HepG2 (cell line): ENCODE data around the gene NSMCE4A. TPM values are rescaled to one million over a fixed set of nuclear protein-coding genes. Genes with fewer than 3 reads are reported as not detected.

Source experiments
- ATF7 ChIP-seq, 2 experiments: fragments of 450-650 bp in 1 of 2; sonication (generic) in 1 of 2; formaldehyde crosslinking in 1 of 2; IDR thresholded peaks; 2 replicates each; pipeline versions ENCODE4 v1.4.0 to v1.6.1; 2016 to 2020; ENCODE audit warnings: antibody characterized with exemption in 1 of 2, mild to moderate bottlenecking in 1 of 2, missing genetic modification reagents in 1 of 2
- BCL6 ChIP-seq: IDR thresholded peaks from 2 replicates; pipeline ENCODE4 v1.6.1; 2016; ENCODE audit warnings: missing genetic modification reagents, missing compliant biosample characterization
- HMGA1 ChIP-seq: sonication (generic); formaldehyde crosslinking; conservative IDR thresholded peaks from 2 replicates; pipeline ENCODE4 v1.4.0; 2020; ENCODE audit warnings: missing genetic modification reagents
- LCORL ChIP-seq, 2 experiments: fragments of 450-650 bp in 1 of 2; sonication (generic) in 1 of 2; formaldehyde crosslinking in 1 of 2; IDR thresholded peaks; 2 replicates each; pipeline versions ENCODE4 v1.5.0 to v1.6.1; 2017 to 2020; ENCODE audit warnings: antibody characterized with exemption in 1 of 2, missing genetic modification reagents in 1 of 2
- MED1 ChIP-seq: sonication (generic); formaldehyde crosslinking; IDR thresholded peaks from 2 replicates; pipeline ENCODE4 v1.4.0; 2020; ENCODE audit warnings: missing genetic modification reagents
- NBN ChIP-seq: fragments of 450-650 bp; conservative IDR thresholded peaks from 2 replicates; pipeline ENCODE4 v1.6.1; 2017
- TMF1 ChIP-seq: sonication (generic); formaldehyde crosslinking; IDR thresholded peaks from 2 replicates; pipeline ENCODE4 v1.8.1; 2022; ENCODE audit warnings: low read depth, missing genetic modification reagents
- ZNF772 ChIP-seq: sonication (generic); formaldehyde crosslinking; IDR thresholded peaks from 2 replicates; pipeline ENCODE4 v1.5.0; 2020; ENCODE audit warnings: mild to moderate bottlenecking, missing genetic modification reagents
- ZSCAN9 ChIP-seq: IDR thresholded peaks from 2 replicates; pipeline ENCODE4 v1.6.1; 2016; ENCODE audit warnings: borderline replicate concordance
- polyA plus RNA-seq, 8 experiments: library from polyadenylated mRNA; depleted of rRNA in 3 of 8; stranded (reverse) in 7 of 8; unstranded in 1 of 8; fragments of >200 nt; fragmentation: Illumina TruSeq in 4 of 8; extraction: Trizol in 4 of 8; gene quantifications; 2 replicates each; pipeline versions ENCODE4 v1.2.1 to v1.2.3, GENCODE V29; 2011 to 2016; ENCODE audit warnings: low read depth in 4 of 8, missing spikeins in 1 of 8, mixed read lengths in 1 of 8; ENCODE audit not compliant: insufficient read depth in 1 of 8
- total RNA-seq, 5 experiments: library from RNA; depleted of rRNA; stranded (reverse); fragments of >200 nt; fragmentation: Illumina TruSeq; extraction: Trizol; gene quantifications; 2 replicates each; pipeline ENCODE4 v1.2.3, GENCODE V29; 2016; ENCODE audit warnings: low read depth in 1 of 5
- TF ChIP-seq, protein P1 (sequence below): IDR thresholded peaks from 2 replicates; pipeline ENCODE4 v1.4.0; 2020; ENCODE audit warnings: mild to moderate bottlenecking, missing genetic modification reagents
- TF ChIP-seq, protein P2 (sequence below): sonication (generic); formaldehyde crosslinking; IDR thresholded peaks from 2 replicates; pipeline ENCODE4 v1.9.0; 2021; ENCODE audit warnings: missing genetic modification reagents, mild to moderate bottlenecking, borderline replicate concordance
- TF ChIP-seq, protein P3 (sequence below): sonication (generic); formaldehyde crosslinking; IDR thresholded peaks from 2 replicates; pipeline ENCODE4 v1.4.0; 2020; ENCODE audit warnings: mild to moderate bottlenecking, missing genetic modification reagents
- TF ChIP-seq, protein P4 (sequence below): sonication (generic); formaldehyde crosslinking; IDR thresholded peaks from 2 replicates; pipeline ENCODE4 v1.9.0; 2021; ENCODE audit warnings: missing genetic modification reagents, borderline replicate concordance
- TF ChIP-seq, protein P5 (sequence below): sonication (generic); formaldehyde crosslinking; IDR thresholded peaks from 2 replicates; pipeline ENCODE4 v1.4.0; 2020; ENCODE audit warnings: missing genetic modification reagents
- TF ChIP-seq, protein P6 (sequence below): sonication (generic); formaldehyde crosslinking; IDR thresholded peaks from 2 replicates; pipeline ENCODE4 v1.5.0; 2020; ENCODE audit warnings: mild to moderate bottlenecking, missing genetic modification reagents
- TF ChIP-seq, protein P7 (sequence below): sonication (generic); formaldehyde crosslinking; conservative IDR thresholded peaks from 2 replicates; pipeline ENCODE4 v1.4.0; 2020; ENCODE audit warnings: missing genetic modification reagents

The NSMCE4A gene
- total and polyA plus RNA-seq, 2 of the 13 experiments (the other 11 are each of a cell fraction or from before 2014, with no cell fraction given), result 61.1 to 91.6 TPM

DNA sequence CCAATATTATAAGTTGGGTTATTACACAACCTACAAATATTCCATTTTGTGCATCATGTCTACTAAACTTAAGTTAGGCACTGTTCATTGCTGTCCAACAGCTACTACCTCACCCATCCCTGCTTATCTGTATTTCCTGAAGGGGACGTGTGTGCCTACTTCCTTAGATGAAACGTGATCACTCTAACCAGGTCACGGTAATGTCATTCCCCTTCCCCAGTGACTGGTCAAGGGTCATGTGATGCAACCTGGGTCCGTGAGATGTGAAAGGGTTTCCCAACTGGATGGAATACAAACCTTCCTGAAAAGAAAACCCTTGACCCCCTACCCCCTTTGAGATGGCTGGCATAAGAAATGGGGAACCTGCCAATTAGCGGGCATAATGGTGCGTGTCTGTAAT, 1.6 kb upstream of the NSMCE4A start (continued):
- TF ChIP-seq, protein P1, sequence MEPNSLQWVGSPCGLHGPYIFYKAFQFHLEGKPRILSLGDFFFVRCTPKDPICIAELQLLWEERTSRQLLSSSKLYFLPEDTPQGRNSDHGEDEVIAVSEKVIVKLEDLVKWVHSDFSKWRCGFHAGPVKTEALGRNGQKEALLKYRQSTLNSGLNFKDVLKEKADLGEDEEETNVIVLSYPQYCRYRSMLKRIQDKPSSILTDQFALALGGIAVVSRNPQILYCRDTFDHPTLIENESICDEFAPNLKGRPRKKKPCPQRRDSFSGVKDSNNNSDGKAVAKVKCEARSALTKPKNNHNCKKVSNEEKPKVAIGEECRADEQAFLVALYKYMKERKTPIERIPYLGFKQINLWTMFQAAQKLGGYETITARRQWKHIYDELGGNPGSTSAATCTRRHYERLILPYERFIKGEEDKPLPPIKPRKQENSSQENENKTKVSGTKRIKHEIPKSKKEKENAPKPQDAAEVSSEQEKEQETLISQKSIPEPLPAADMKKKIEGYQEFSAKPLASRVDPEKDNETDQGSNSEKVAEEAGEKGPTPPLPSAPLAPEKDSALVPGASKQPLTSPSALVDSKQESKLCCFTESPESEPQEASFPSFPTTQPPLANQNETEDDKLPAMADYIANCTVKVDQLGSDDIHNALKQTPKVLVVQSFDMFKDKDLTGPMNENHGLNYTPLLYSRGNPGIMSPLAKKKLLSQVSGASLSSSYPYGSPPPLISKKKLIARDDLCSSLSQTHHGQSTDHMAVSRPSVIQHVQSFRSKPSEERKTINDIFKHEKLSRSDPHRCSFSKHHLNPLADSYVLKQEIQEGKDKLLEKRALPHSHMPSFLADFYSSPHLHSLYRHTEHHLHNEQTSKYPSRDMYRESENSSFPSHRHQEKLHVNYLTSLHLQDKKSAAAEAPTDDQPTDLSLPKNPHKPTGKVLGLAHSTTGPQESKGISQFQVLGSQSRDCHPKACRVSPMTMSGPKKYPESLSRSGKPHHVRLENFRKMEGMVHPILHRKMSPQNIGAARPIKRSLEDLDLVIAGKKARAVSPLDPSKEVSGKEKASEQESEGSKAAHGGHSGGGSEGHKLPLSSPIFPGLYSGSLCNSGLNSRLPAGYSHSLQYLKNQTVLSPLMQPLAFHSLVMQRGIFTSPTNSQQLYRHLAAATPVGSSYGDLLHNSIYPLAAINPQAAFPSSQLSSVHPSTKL (CRISPR knock-in tag), result peak; percentile 60
- TF ChIP-seq TMF1, result no peak
- TF ChIP-seq LCORL (IDR thresholded peaks at IDR 0.05), result no peak
- no peak for TF ChIP-seq LCORL (CRISPR knock-in tag; IDR thresholded peaks at IDR 0.05)
- no peak for TF ChIP-seq HMGA1 (CRISPR knock-in tag)
- TF ChIP-seq, protein P2, sequence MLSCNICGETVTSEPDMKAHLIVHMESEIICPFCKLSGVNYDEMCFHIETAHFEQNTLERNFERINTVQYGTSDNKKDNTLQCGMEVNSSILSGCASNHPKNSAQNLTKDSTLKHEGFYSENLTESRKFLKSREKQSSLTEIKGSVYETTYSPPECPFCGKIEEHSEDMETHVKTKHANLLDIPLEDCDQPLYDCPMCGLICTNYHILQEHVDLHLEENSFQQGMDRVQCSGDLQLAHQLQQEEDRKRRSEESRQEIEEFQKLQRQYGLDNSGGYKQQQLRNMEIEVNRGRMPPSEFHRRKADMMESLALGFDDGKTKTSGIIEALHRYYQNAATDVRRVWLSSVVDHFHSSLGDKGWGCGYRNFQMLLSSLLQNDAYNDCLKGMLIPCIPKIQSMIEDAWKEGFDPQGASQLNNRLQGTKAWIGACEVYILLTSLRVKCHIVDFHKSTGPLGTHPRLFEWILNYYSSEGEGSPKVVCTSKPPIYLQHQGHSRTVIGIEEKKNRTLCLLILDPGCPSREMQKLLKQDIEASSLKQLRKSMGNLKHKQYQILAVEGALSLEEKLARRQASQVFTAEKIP, result no peak
- TF ChIP-seq MED1 (CRISPR knock-in tag), result peak; percentile 33; the same call in 1 of the 2 replicates
- TF ChIP-seq, protein P3, sequence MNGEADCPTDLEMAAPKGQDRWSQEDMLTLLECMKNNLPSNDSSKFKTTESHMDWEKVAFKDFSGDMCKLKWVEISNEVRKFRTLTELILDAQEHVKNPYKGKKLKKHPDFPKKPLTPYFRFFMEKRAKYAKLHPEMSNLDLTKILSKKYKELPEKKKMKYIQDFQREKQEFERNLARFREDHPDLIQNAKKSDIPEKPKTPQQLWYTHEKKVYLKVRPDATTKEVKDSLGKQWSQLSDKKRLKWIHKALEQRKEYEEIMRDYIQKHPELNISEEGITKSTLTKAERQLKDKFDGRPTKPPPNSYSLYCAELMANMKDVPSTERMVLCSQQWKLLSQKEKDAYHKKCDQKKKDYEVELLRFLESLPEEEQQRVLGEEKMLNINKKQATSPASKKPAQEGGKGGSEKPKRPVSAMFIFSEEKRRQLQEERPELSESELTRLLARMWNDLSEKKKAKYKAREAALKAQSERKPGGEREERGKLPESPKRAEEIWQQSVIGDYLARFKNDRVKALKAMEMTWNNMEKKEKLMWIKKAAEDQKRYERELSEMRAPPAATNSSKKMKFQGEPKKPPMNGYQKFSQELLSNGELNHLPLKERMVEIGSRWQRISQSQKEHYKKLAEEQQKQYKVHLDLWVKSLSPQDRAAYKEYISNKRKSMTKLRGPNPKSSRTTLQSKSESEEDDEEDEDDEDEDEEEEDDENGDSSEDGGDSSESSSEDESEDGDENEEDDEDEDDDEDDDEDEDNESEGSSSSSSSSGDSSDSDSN (CRISPR knock-in tag), result no peak
- TF ChIP-seq, protein P4, sequence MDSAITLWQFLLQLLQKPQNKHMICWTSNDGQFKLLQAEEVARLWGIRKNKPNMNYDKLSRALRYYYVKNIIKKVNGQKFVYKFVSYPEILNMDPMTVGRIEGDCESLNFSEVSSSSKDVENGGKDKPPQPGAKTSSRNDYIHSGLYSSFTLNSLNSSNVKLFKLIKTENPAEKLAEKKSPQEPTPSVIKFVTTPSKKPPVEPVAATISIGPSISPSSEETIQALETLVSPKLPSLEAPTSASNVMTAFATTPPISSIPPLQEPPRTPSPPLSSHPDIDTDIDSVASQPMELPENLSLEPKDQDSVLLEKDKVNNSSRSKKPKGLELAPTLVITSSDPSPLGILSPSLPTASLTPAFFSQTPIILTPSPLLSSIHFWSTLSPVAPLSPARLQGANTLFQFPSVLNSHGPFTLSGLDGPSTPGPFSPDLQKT, result no peak
- TF ChIP-seq, protein P5, sequence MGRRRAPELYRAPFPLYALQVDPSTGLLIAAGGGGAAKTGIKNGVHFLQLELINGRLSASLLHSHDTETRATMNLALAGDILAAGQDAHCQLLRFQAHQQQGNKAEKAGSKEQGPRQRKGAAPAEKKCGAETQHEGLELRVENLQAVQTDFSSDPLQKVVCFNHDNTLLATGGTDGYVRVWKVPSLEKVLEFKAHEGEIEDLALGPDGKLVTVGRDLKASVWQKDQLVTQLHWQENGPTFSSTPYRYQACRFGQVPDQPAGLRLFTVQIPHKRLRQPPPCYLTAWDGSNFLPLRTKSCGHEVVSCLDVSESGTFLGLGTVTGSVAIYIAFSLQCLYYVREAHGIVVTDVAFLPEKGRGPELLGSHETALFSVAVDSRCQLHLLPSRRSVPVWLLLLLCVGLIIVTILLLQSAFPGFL (CRISPR knock-in tag), result no peak
- peak; percentile 79 for TF ChIP-seq BCL6 (CRISPR knock-in tag)
- no peak for TF ChIP-seq ATF7 (IDR thresholded peaks at IDR 0.05)
- no peak for TF ChIP-seq ATF7 (CRISPR knock-in tag; IDR thresholded peaks at IDR 0.05)
- TF ChIP-seq ZNF772 (CRISPR knock-in tag), result no peak
- TF ChIP-seq ZSCAN9 (CRISPR knock-in tag), result no peak
- TF ChIP-seq, protein P6, sequence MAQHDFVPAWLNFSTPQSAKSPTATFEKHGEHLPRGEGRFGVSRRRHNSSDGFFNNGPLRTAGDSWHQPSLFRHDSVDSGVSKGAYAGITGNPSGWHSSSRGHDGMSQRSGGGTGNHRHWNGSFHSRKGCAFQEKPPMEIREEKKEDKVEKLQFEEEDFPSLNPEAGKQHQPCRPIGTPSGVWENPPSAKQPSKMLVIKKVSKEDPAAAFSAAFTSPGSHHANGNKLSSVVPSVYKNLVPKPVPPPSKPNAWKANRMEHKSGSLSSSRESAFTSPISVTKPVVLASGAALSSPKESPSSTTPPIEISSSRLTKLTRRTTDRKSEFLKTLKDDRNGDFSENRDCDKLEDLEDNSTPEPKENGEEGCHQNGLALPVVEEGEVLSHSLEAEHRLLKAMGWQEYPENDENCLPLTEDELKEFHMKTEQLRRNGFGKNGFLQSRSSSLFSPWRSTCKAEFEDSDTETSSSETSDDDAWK (CRISPR knock-in tag), result no peak
- no peak for TF ChIP-seq NBN
- TF ChIP-seq, protein P7, sequence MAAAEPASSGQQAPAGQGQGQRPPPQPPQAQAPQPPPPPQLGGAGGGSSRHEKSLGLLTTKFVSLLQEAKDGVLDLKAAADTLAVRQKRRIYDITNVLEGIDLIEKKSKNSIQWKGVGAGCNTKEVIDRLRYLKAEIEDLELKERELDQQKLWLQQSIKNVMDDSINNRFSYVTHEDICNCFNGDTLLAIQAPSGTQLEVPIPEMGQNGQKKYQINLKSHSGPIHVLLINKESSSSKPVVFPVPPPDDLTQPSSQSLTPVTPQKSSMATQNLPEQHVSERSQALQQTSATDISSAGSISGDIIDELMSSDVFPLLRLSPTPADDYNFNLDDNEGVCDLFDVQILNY (CRISPR knock-in tag), result no peak
